Gastrocnemius medialis (tissue), 4 donors: Measurements from ENCODE around the gene PDZRN3. TPM values are rescaled to one million over a fixed set of nuclear protein-coding genes. Genes with fewer than 3 reads are reported as not detected.

Experiments used
- ATAC-seq, 2 donors: fragments of 150-250 bp; one replicate each; pipeline ENCODE4 v1.9.1; 2016
- DNase-seq, 2 donors: peaks; one replicate each; pipeline ENCODE4 v3.0.0-alpha.2; 2019
- H3K27ac ChIP-seq, 4 donors: fragments of 200-600 bp; sonication (generic); 1 replicate in 1 of 4; 2 replicates in 3 of 4; pipeline ENCODE4 v1.5.1; 2016 to 2018; ENCODE audit warnings: mild to moderate bottlenecking in 2 of 4, moderate library complexity in 1 of 4
- H3K27me3 ChIP-seq, 3 donors: fragments of 200-600 bp; sonication (generic) in 2 of 3; 1 replicate in 1 of 3; 2 replicates in 2 of 3; pipeline versions ENCODE4 v1.5.1 to v1.6.0; 2016 to 2019; ENCODE audit warnings: mild to moderate bottlenecking in 1 of 3, moderate library complexity in 1 of 3
- H3K36me3 ChIP-seq, 2 donors: fragments of 200-600 bp; sonication (generic) in 1 of 2; one replicate each; pipeline ENCODE4 v1.5.1; 2017 to 2018
- H3K4me1 ChIP-seq, 2 donors: fragments of 200-600 bp; sonication (generic) in 1 of 2; one replicate each; pipeline ENCODE4 v1.5.1; 2016 to 2017; ENCODE audit warnings: mild to moderate bottlenecking in 2 of 2
- H3K4me3 ChIP-seq, 4 donors: fragments of 200-600 bp; sonication (generic) in 3 of 4; 1 replicate in 1 of 4; 2 replicates in 3 of 4; pipeline ENCODE4 v1.5.1; 2016 to 2019; ENCODE audit warnings: mild to moderate bottlenecking in 2 of 4
- H3K9me3 ChIP-seq, 3 donors: fragments of 200-600 bp; sonication (generic) in 2 of 3; 1 replicate in 1 of 3; 2 replicates in 2 of 3; pipeline ENCODE4 v1.5.1; 2016 to 2019
- CTCF ChIP-seq, 5 experiments: fragments of 450-650 bp in 3 of 5; fragments of 200-600 bp in 2 of 5; sonication (generic) in 2 of 5; IDR thresholded peaks in 4 of 5; conservative IDR thresholded peaks in 1 of 5; 1 replicate in 4 of 5; 2 replicates in 1 of 5; pipeline ENCODE4 v1.5.1; 2016 to 2019; ENCODE audit warnings: antibody characterized with exemption in 5 of 5, mild to moderate bottlenecking in 3 of 5, moderate library complexity in 3 of 5
- POLR2A ChIP-seq, 2 donors: fragments of 450-650 bp; IDR thresholded peaks; one replicate each; pipeline ENCODE4 v1.6.1; 2017; ENCODE audit warnings: antibody characterized with exemption in 2 of 2, mild to moderate bottlenecking in 2 of 2, moderate library complexity in 2 of 2
- in situ Hi-C, 4 donors: fragments of 200-750 bp; cut with MboI; loops; one replicate each; pipeline versions ENCODE4 v1.15.0 to v1.8.0; 2017; ENCODE audit warnings: low sequenced_read_pairs in 4 of 4
- intact Hi-C: fragments of 100-400 bp; cut with DNase I; formaldehyde crosslinking; loops from one replicate; pipeline ENCODE4 v1.15.1; 2023; ENCODE audit warnings: low total_unique reads
- total RNA-seq, 4 donors: library from RNA; depleted of rRNA; stranded (reverse); fragments of >200 nt; gene quantifications; one replicate each; pipeline versions ENCODE4 v1.1.0 to v1.2.3, GENCODE V29; 2016

PDZRN3 gene
- total RNA-seq, 4 donors from 2014 or later: 9.1 to 30.3 (median 24.7) TPM

GRCh38 chr3:73667889-73668288 is 43.1 kb upstream of the PDZRN3 start:
- H3K27me3 ChIP-seq: no peaks in the 10 kb centered on the region
- TF ChIP-seq POLR2A (IDR thresholded peaks at IDR 0.05) (no peak), CTCF (IDR thresholded peaks at IDR 0.05 in 4 of 5, conservative IDR thresholded peaks at IDR 0.05 in 1 of 5) (no peak)
- ATAC-seq (no peak), DNase-seq (no peak)
- no peaks in the 10 kb centered on the region for H3K4me1 ChIP-seq
- intact Hi-C loops (no loop called here), in situ Hi-C loops (loop anchor here in 1 of 4 donors (25.0 kb wide), 1 partner anchor 556 kb away; no protein-coding TSS in a partner anchor)
- H3K36me3 ChIP-seq: no peaks in the 10 kb centered on the region
- no peak overlapping the region for H3K4me3 ChIP-seq
- no peaks in the 10 kb centered on the region for H3K9me3 ChIP-seq
- no peak overlapping the region for H3K27ac ChIP-seq

DNA sequence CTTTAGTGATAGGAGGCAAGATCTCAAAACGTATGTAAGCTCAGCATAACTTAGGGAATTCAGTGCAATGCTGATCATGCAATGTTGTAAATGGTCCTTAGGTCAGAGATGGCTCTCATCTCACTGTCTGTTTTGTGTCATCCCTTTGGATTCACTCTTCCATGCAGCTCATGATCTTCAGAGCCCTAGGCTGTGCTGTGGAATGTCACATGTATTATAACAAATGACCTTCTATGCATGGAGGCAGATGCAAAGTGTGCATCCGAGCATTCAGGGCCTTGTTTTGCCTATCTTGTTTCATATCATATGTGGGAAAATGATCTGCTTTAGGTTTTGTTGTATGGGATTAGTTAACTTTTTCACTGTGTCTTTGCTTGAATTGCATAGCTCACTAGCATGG is 40.5 kb upstream of the PDZRN3 start:
- Histone ChIP-seq H3K4me3 (no peak overlapping the region), H3K27me3 (no peaks in the 10 kb centered on the region), H3K27ac (no peak overlapping the region), H3K36me3 (no peaks in the 10 kb centered on the region), H3K4me1 (no peaks in the 10 kb centered on the region), H3K9me3 (no peaks in the 10 kb centered on the region)
- intact Hi-C loops (no loop called here), in situ Hi-C loops (loop anchor here in 1 of 4 donors (25.0 kb wide), 1 partner anchor 553 kb away; no protein-coding TSS in a partner anchor)
- ATAC-seq (no peak), DNase-seq (no peak)
- TF ChIP-seq CTCF (IDR thresholded peaks at IDR 0.05 in 4 of 5, conservative IDR thresholded peaks at IDR 0.05 in 1 of 5) (no peak), POLR2A (IDR thresholded peaks at IDR 0.05) (no peak)

- TF ChIP-seq POLR2A (IDR thresholded peaks at IDR 0.05): no peak
- no peak for TF ChIP-seq CTCF (IDR thresholded peaks at IDR 0.05 in 4 of 5, conservative IDR thresholded peaks at IDR 0.05 in 1 of 5)
- ATAC-seq (no peak), DNase-seq (no peak)
- Histone ChIP-seq H3K36me3 (no peaks in the 10 kb centered on the region), H3K27me3 (no peaks in the 10 kb centered on the region), H3K4me1 (no peaks in the 10 kb centered on the region), H3K27ac (no peak overlapping the region), H3K9me3 (no peaks in the 10 kb centered on the region), H3K4me3 (no peak overlapping the region)
- intact Hi-C loops: no loop called here
- in situ Hi-C loops: loop anchor here in 1 of 4 donors (25.0 kb wide), 1 partner anchor 552 kb away; no protein-coding TSS in a partner anchor
Observed at GRCh38 chr3:73664389-73664788, 39.6 kb upstream of the PDZRN3 start.

GRCh38 chr3:73663495-73663894 is 38.8 kb upstream of the PDZRN3 start:
- no peak overlapping the region for H3K4me3 ChIP-seq
- intact Hi-C loops: no loop called here
- TF ChIP-seq POLR2A (IDR thresholded peaks at IDR 0.05) (no peak), CTCF (IDR thresholded peaks at IDR 0.05 in 4 of 5, conservative IDR thresholded peaks at IDR 0.05 in 1 of 5) (no peak)
- no peaks in the 10 kb centered on the region for H3K4me1 ChIP-seq
- no peaks in the 10 kb centered on the region for H3K27me3 ChIP-seq
- in situ Hi-C loops: loop anchor here in 1 of 4 donors (25.0 kb wide), 1 partner anchor 551 kb away; no protein-coding TSS in a partner anchor
- no peaks in the 10 kb centered on the region for H3K36me3 ChIP-seq
- ATAC-seq: no peak
- no peak for DNase-seq
- no peak overlapping the region for H3K27ac ChIP-seq
- no peaks in the 10 kb centered on the region for H3K9me3 ChIP-seq

DNA sequence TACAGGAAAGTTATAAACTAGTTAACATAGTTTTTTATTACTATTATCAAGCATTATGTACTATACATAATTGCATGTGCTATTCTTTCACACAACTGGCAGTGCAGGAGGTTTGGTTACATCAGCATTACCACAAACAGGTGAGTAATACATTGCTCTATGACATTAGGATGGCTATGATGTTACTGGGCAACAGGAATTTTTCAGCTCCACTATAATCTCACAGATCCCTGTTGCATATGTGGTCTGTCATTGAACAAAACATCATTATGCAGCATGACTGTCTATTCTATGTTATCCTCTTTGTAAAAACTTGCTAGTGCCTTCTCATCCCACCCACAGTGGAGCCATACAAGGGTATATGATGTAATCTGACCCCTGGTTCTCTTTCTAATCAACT is 36.5 kb upstream of the PDZRN3 start:
- Histone ChIP-seq H3K4me3 (no peak overlapping the region), H3K4me1 (no peaks in the 10 kb centered on the region), H3K36me3 (no peaks in the 10 kb centered on the region), H3K27ac (no peak overlapping the region), H3K27me3 (no peaks in the 10 kb centered on the region), H3K9me3 (no peaks in the 10 kb centered on the region)
- TF ChIP-seq POLR2A (IDR thresholded peaks at IDR 0.05) (no peak), CTCF (IDR thresholded peaks at IDR 0.05 in 4 of 5, conservative IDR thresholded peaks at IDR 0.05 in 1 of 5) (no peak)
- intact Hi-C loops: no loop called here
- in situ Hi-C loops: loop anchor here in 1 of 4 donors (25.0 kb wide), 1 partner anchor 549 kb away; no protein-coding TSS in a partner anchor
- ATAC-seq: no peak
- DNase-seq: no peak
